HG02759 (cell line): ENCODE results near the gene PRR35.

ENCODE experiments used
- ATAC-seq: cut with Tn5 transposase; IDR thresholded peaks from one replicate; pipeline ENCODE4 v1.9.1; 2021; ENCODE audit warnings: mild to moderate bottlenecking, moderate library complexity; ENCODE audit not compliant: unreplicated experiment

The PRR35 gene

GRCh38 chr16:578232-578869 is 18.2 kb downstream of the PRR35 start:
- no peak for ATAC-seq

- peak; percentile 67 for ATAC-seq
These were observed 18.7 kb downstream of the PRR35 start for GRCh38 chr16:578870-579405.

- no peak for ATAC-seq
These were observed 20.1 kb downstream of the PRR35 start for GRCh38 chr16:580141-580945.

GRCh38 chr16:580946-581498 is 20.8 kb downstream of the PRR35 start:
- no peak for ATAC-seq

DNA sequence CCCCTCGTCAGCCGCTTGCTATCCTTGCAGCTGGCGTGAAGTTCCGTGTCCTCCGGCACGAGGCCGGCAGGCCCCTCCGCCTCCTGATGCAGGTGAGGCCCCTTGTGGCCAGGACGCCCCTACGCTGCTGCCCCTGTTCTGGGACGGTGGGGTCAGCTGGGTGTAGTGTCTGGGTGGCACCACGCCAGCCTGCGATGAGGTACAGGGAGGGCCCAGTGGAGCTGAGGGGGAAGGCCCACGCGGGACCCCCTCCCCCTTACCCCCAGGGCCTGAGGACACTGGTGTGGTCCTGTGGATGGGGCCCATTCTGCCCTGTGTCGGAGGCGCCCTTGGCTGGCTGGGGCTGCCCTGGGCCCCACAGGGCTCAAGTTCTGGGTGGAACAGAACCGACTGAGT is 22.0 kb downstream of the PRR35 start:
- ATAC-seq: no peak

- no peak for ATAC-seq
These were observed 22.6 kb downstream of the PRR35 start for GRCh38 chr16:582614-583331.

- no peak for ATAC-seq
These were observed 23.2 kb downstream of the PRR35 start for GRCh38 chr16:583470-583814.

DNA sequence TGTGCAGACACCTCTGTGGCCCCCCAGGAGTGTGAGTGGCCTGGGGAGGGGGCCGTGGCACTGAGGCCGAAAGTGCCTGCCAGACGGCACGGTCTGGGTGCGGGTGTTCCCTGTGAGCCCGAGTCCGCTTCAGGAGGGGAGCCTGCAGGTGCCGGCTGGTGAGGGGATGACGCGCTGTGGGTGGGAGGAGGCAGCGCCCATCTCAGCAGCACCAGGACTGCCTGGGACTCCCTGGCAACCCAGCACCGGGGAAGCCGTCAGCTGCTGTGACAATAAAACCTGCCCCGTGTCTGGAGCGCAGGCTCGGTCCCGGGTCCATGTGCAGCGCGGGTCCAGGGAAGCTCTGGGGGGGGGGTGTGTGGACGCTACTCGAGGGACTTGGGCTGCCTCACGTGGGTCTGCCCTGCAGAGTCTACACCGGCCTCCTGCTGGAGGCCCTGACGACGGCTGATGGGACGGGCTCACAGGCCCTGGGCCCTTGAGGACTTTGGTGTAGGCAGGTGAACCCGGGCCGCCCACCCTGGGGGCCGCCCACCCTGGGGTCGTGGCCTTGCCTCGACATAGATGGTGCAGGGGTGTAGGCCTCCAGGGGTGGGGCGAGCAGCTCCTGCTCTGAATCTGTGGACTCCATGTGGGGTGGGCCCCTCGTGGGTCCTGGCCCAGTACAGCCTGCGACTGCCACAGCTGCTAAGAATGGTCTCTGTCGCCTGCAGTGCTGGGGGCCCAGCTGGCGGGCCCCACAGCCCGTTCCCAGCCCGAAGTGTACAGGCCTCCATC is 23.8 kb downstream of the PRR35 start:
- ATAC-seq: no peak

DNA sequence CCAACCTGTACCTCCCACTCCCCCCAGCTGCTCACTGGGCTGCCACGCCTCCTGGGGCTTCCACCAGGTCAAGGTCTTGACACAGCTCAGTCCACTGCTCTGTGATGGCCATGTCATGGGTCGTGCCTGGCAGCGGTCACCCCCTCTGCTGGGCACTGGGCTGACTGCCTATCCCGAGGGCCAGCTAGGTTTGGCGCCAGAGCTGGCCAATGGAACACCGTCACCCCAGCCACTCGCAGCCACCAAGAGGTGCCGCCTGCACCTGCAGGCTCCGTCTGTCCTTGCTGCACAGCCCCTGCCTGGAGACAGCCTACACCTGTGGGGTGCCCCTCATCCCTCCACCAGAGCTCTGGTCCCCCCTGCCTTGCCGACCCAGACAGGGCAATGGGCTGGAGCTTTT is 25.2 kb downstream of the PRR35 start:
- ATAC-seq: no peak

- no peak for ATAC-seq
These were observed 26.0 kb downstream of the PRR35 start for GRCh38 chr16:586047-586644.

- ATAC-seq: no peak
These were observed 26.7 kb downstream of the PRR35 start for GRCh38 chr16:586645-587590.

- ATAC-seq: peak; percentile 14
These were observed 28.4 kb downstream of the PRR35 start for GRCh38 chr16:588639-588888.

DNA sequence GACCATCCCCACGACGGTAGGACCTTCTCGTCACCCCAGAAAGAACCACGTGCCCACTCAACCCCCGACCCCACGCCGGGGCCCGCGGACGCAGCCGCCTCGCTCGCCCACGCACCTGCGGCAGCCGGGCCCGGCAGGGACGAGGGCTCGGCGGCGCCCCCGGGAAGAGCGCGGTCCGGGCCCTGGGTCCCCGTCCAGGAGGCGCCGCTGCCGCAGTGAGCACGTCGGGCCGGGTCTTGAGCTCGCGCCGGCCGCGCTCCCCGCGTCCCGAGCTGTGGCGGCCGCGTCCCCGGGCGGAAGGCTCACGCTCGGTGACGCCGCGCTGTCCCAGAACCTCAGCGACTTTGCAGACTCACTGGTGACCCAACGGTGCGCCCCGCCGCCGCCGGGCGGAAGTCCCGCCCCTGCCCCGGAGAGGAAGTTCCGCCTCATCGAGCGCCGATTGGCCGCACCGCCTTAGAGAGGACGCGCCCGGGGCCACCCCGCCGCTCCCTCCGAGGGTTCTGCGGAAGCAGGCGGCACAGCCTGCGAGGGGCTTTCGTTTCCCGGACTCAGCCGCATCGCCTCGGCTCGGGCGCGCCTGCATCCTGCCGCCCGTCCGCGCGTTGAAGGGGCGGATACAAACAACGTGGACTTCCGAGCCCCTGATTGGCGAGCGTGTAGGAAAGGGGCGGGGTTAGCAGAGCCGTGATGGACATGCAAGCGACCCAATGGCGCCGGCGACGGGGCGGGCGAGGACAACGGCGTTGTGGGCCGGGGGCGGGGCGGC is 28.9 kb downstream of the PRR35 start:
- ATAC-seq: peak; percentile 72

DNA sequence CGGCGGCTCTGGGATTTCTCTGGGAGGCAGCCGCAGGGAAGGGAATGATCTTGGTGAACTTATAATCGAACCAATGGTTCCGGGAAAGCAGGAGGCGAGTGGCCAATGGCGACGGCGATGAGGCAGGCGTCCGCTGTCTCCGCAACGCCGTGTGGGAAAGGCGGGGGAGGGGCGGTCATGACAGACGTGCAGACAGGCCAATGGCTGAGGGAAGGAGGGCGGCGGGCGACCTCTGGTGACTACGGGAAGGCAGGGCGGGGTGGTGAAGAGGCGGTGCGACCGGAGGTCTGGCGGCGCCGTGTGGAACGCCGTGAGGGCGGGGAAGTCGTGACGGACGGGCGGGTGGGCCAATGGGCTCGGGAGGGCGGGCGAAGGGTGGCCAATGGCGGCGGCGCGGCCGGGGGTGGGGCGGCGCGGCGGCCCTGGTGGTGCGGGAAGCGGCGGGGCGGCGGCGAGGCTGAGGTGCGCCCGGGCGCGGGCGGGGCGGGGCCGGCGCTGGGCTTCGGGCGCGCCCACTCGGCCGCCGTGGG is 29.5 kb downstream of the PRR35 start, which contains the start of gene RAB40C:
Gene RAB40C (plus strand): TSS at position 409 of the 530 bp plus-strand sequence. CDS start 226 bp downstream, outside the sequence.
- peak; percentile 74 for ATAC-seq

- ATAC-seq: peak; percentile 2
These were observed 30.1 kb downstream of the PRR35 start for GRCh38 chr16:590188-590814.

DNA sequence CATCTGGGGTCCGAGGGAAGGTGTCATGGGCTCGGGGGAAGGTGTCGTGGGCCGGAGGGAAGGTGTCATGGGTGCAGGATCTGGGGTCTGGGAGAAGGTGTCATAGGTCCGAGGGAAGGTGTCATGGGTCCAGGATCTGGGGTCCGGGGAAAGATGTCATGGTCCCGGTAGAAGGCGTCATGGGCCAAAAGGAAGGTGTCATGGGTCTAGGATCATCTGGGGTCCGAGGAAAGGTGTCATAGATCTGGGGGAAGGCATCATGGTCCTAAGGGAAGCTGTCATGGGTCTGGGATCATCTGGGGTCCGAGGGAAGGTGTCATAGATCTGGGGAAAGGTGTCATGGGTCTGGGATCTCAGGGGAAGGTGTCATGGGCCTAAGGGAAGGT is 30.6 kb downstream of the PRR35 start:
- no peak for ATAC-seq

- ATAC-seq: no peak
These were observed 31.0 kb downstream of the PRR35 start for GRCh38 chr16:591231-591630.
